Astrocyte of the spinal cord (primary cell): ENCODE data around the gene ADGRB3.

Source experiments
- DNase-seq: peaks from one replicate; pipeline ENCODE4 v3.0.0; 2011; ENCODE audit warnings: low read depth, low spot score
- H3K4me3 ChIP-seq: 2 replicates; pipeline ENCODE4 v1.5.1; 2011; ENCODE audit warnings: low read depth, mild to moderate bottlenecking, low read length, moderate library complexity
- CTCF ChIP-seq: IDR thresholded peaks from 2 replicates; pipeline ENCODE4 v1.5.1; 2012; ENCODE audit warnings: low read depth, mild to moderate bottlenecking, low read length, inconsistent platforms
- in situ Hi-C: cut with HindIII; loops from 2 replicates; pipeline ENCODE4 v1.10.0; 2017; ENCODE audit warnings: low sequenced_read_pairs

ADGRB3 gene

DNA sequence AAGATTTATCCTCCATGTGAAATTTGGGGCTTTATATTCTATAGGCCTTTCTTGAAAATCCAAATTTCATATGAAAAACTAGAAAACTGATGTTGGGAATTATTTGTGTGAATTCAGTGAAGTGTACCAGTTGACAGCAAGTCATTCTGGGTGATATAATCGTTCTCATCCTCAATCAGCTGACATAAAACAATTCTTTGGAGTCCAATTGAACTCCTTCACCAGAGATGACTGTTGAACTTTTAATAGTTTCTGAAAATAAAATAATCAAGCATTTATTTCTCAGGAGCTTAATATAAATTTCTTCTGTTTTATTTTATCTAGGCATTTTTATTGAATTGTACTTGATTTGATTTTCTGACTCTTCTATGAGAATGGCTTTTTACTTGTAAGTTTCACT is 92.6 kb downstream of the ADGRB3 start:
- TF ChIP-seq CTCF = no peak
- in situ Hi-C loops = no loop called here
- DNase-seq = no peak
- no peak overlapping the region for H3K4me3 ChIP-seq

GRCh38 chr6:68728159-68728979 is 93.3 kb downstream of the ADGRB3 start:
- in situ Hi-C loops = no loop called here
- no peak overlapping the region for H3K4me3 ChIP-seq
- no peak for TF ChIP-seq CTCF
- DNase-seq = no peak

DNA sequence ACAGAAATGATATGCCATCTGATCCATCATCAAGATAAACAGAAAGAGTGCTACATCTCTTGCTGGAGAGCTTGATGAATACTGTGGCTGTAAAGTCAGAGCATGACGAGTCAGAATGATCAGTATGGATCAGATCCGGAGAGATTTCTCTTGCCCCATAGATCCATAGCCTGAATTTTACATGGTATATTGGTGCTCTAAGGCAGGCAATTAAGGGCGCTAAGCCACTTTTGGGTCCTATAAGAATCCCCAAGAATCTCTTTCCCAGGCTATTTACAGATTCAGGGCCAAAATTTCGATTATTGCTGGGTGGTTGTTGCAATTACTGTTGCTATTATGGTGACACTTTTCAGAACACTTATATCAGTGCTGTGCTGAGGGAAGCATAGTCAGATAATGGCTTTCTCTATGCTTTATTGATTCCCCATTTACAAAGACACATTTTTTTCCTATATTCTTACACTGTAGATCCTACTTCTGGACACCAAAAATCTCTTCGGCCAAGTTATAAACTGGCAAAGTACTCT is 94.4 kb downstream of the ADGRB3 start:
- H3K4me3 ChIP-seq = no peak overlapping the region
- TF ChIP-seq CTCF = no peak
- DNase-seq = no peak
- in situ Hi-C loops = no loop called here

GRCh38 chr6:68730291-68731054 is 95.4 kb downstream of the ADGRB3 start:
- no peak for DNase-seq
- no peak overlapping the region for H3K4me3 ChIP-seq
- TF ChIP-seq CTCF = no peak
- in situ Hi-C loops = no loop called here

- no peak for TF ChIP-seq CTCF
- no peak overlapping the region for H3K4me3 ChIP-seq
- DNase-seq = no peak
- in situ Hi-C loops = no loop called here
Observed at GRCh38 chr6:68732423-68732822, 97.3 kb downstream of the ADGRB3 start.

- in situ Hi-C loops = no loop called here
- DNase-seq = no peak
- H3K4me3 ChIP-seq = no peak overlapping the region
- TF ChIP-seq CTCF = no peak
Observed at GRCh38 chr6:68735866-68736265, 100.8 kb downstream of the ADGRB3 start.
